Gastrocnemius medialis (tissue), 4 donors: ENCODE data around the gene SMPD4.
"Not testable (repeated sequence)": the region's sequence is repeated elsewhere in the genome, so short reads cannot be mapped to it uniquely, and the experiment has no call there.

Experiments used
- CTCF ChIP-seq, 5 experiments: fragments of 450-650 bp in 3 of 5; fragments of 200-600 bp in 2 of 5; sonication (generic) in 2 of 5; IDR thresholded peaks in 4 of 5; conservative IDR thresholded peaks in 1 of 5; 1 replicate in 4 of 5; 2 replicates in 1 of 5; pipeline ENCODE4 v1.5.1; 2016 to 2019; ENCODE audit warnings: antibody characterized with exemption in 5 of 5, mild to moderate bottlenecking in 3 of 5, moderate library complexity in 3 of 5
- POLR2A ChIP-seq, 2 donors: fragments of 450-650 bp; IDR thresholded peaks; one replicate each; pipeline ENCODE4 v1.6.1; 2017; ENCODE audit warnings: antibody characterized with exemption in 2 of 2, mild to moderate bottlenecking in 2 of 2, moderate library complexity in 2 of 2

- not testable (repeated sequence) for TF ChIP-seq CTCF (IDR thresholded peaks at IDR 0.05 in 4 of 5, conservative IDR thresholded peaks at IDR 0.05 in 1 of 5); POLR2A (IDR thresholded peaks at IDR 0.05)
These were observed 7.6 kb upstream of the SMPD4 start for GRCh38 chr2:130188958-130189357.
